K562 (cell line): ENCODE results near the gene WASF2. TPM values are rescaled to one million over a fixed set of nuclear protein-coding genes. Genes with fewer than 3 reads are reported as not detected.

ENCODE experiments used
- ATAC-seq: fragments of 200-7000 bp; cut with Tn5 transposase; 3 replicates; pipeline ENCODE4 v1.9.1; 2020; ENCODE audit warnings: moderate library complexity
- BruUV-seq: library from RNA; stranded (reverse); fragments of 400-500 nt; replicated peaks from 2 replicates; lab custom pipeline; 2021; lab: Mats Ljungman, UMichigan
- CTCF ChIA-PET: fragments of 300-600 bp; formaldehyde crosslinking; extraction: SDS; loops from one replicate; lab custom pipeline; 2021; ENCODE audit warnings: low intra/inter-chr PET ratio; lab: Yijun Ruan, JAX
- POLR2A ChIA-PET: fragments of 300-600, 350-650 bp; sonication (Branson Sonifier 250); formaldehyde crosslinking; extraction: SDS; loops from one replicate; lab custom pipeline; 2021; ENCODE audit warnings: antibody characterized with exemption, inconsistent platforms; lab: Yijun Ruan, JAX
- DNase-seq, 4 experiments: peaks; one replicate each; pipeline versions ENCODE4 v3.0.0 to v3.0.0-alpha.2; 2011 to 2018; ENCODE audit warnings: low spot score in 3 of 4, mixed read lengths in 3 of 4; ENCODE audit errors: extremely low read depth in 1 of 4
- FAIRE-seq: peaks from 2 replicates; lab custom pipeline; 2011; peaks lifted over from hg19 to GRCh38; lab: Jason Lieb, UNC
- H2AFZ ChIP-seq: 2 replicates; pipeline ENCODE4 v1.6.0; 2011; ENCODE audit warnings: low read depth, low read length, control low read depth, inconsistent platforms
- H3K27ac ChIP-seq: fragments of 200-600 bp; 3 replicates; pipeline ENCODE4 v1.8.0; 2011; ENCODE audit warnings: low read depth, mild to moderate bottlenecking, control low read depth, inconsistent platforms, low read length, moderate library complexity, mixed read lengths; ENCODE audit errors: extremely low read depth
- H3K27me3 ChIP-seq, 2 experiments: fragments of 300-600 bp in 1 of 2; 2 replicates in 1 of 2; 3 replicates in 1 of 2; pipeline versions ENCODE4 v1.6.0 to v1.8.0; 2011; ENCODE audit warnings: inconsistent platforms in 2 of 2, low read length in 2 of 2, mild to moderate bottlenecking in 1 of 2, mixed read lengths in 1 of 2, moderate library complexity in 1 of 2; ENCODE audit not compliant: control insufficient read depth in 2 of 2, insufficient read depth in 2 of 2
- H3K36me3 ChIP-seq: fragments of 300-600 bp; 3 replicates; pipeline ENCODE4 v1.8.0; 2011; ENCODE audit warnings: mild to moderate bottlenecking, low read length, inconsistent platforms; ENCODE audit not compliant: control insufficient read depth, insufficient read depth
- H3K4me1 ChIP-seq, 2 experiments: fragments of 200-600 bp in 1 of 2; replicated peaks in 1 of 2; 2 replicates in 1 of 2; 3 replicates in 1 of 2; pipeline versions ENCODE4 v1.5.1 to v1.8.0; 2011; ENCODE audit warnings: inconsistent platforms in 2 of 2, low read length in 2 of 2, mild to moderate bottlenecking in 1 of 2, mixed read lengths in 1 of 2, moderate library complexity in 1 of 2; ENCODE audit not compliant: control insufficient read depth in 2 of 2, insufficient read depth in 2 of 2
- H3K4me2 ChIP-seq: 2 replicates; pipeline ENCODE4 v1.6.1; 2011; ENCODE audit warnings: low read length, control low read depth, inconsistent platforms, mixed read lengths; ENCODE audit not compliant: insufficient read depth
- H3K4me3 ChIP-seq: fragments of 200-600 bp; sonication (generic), shearing (Covaris generic); 2 replicates; pipeline ENCODE4 v1.5.1; 2016; ENCODE audit warnings: control low read depth, inconsistent platforms
- H3K79me2 ChIP-seq: fragments of 200-600 bp; 3 replicates; pipeline ENCODE4 v1.8.0; 2011; ENCODE audit warnings: low read length, inconsistent platforms; ENCODE audit not compliant: control insufficient read depth, insufficient read depth
- H3K9ac ChIP-seq, 2 experiments: 2 replicates each; pipeline versions ENCODE4 v1.6.0 to v1.6.1; 2011; ENCODE audit warnings: low read depth in 2 of 2, low read length in 2 of 2, control low read depth in 1 of 2, inconsistent platforms in 1 of 2, mild to moderate bottlenecking in 1 of 2, mixed read lengths in 1 of 2; ENCODE audit not compliant: insufficient read depth in 1 of 2
- H3K9me1 ChIP-seq: one replicate; pipeline ENCODE4 v1.6.0; 2011; ENCODE audit warnings: inconsistent platforms, mild to moderate bottlenecking, low read length, moderate library complexity; ENCODE audit not compliant: control insufficient read depth, insufficient read depth
- H3K9me3 ChIP-seq: replicated peaks from 2 replicates; pipeline ENCODE4 v1.5.1; 2011; ENCODE audit warnings: low read depth, low read length, inconsistent platforms; ENCODE audit not compliant: control insufficient read depth, insufficient read depth
- H4K20me1 ChIP-seq: replicated peaks from 2 replicates; pipeline ENCODE4 v1.6.1; 2011; ENCODE audit warnings: low read length, inconsistent platforms, mixed read lengths; ENCODE audit not compliant: control insufficient read depth, insufficient read depth
- CLOCK ChIP-seq: fragments of 250-450 bp; sonication (Bioruptor Pico); IDR thresholded peaks from 2 replicates; pipeline ENCODE4 v1.4.0; 2020; ENCODE audit warnings: mild to moderate bottlenecking, moderate library complexity, borderline replicate concordance
- NELFE ChIP-seq: IDR thresholded peaks from 2 replicates; pipeline ENCODE4 v1.6.1; 2011; ENCODE audit warnings: mild to moderate bottlenecking; ENCODE audit not compliant: insufficient read depth, insufficient read length
- PATZ1 ChIP-seq: fragments of 250-450 bp; sonication (Bioruptor Pico); IDR thresholded peaks from 2 replicates; pipeline ENCODE4 v1.5.0; 2020; ENCODE audit warnings: mild to moderate bottlenecking, borderline replicate concordance
- RBM22 ChIP-seq: fragments of 200-400 bp; formaldehyde crosslinking; IDR thresholded peaks from 2 replicates; pipeline ENCODE4 v1.6.1; 2018; ENCODE audit warnings: low read length, low read depth; ENCODE audit not compliant: poor library complexity, severe bottlenecking
- SAFB ChIP-seq: fragments of 200-400 bp; formaldehyde crosslinking; IDR thresholded peaks from 2 replicates; pipeline ENCODE4 v1.6.1; 2017; ENCODE audit warnings: low read depth, low read length, borderline replicate concordance
- SFPQ ChIP-seq: fragments of 200-400 bp; formaldehyde crosslinking; IDR thresholded peaks from 2 replicates; pipeline ENCODE4 v1.6.1; 2017; ENCODE audit warnings: mild to moderate bottlenecking, low read depth, low read length, moderate library complexity
- SMAD3 ChIP-seq: fragments of 450-650 bp; formaldehyde crosslinking; conservative IDR thresholded peaks from 2 replicates; pipeline ENCODE4 v1.4.0; 2020; ENCODE audit warnings: mild to moderate bottlenecking
- ZBTB43 ChIP-seq: sonication (generic); formaldehyde crosslinking; IDR thresholded peaks from 2 replicates; pipeline ENCODE4 v1.8.0; 2023; ENCODE audit warnings: mild to moderate bottlenecking, missing genetic modification reagents
- ZNF224 ChIP-seq: sonication (generic); formaldehyde crosslinking; IDR thresholded peaks from 2 replicates; pipeline ENCODE4 v1.8.0; 2022; ENCODE audit warnings: mild to moderate bottlenecking, missing genetic modification reagents
- ZNF431 ChIP-seq: sonication (generic); formaldehyde crosslinking; IDR thresholded peaks from 2 replicates; pipeline ENCODE4 v1.8.0; 2022; ENCODE audit warnings: mild to moderate bottlenecking, missing genetic modification reagents
- ZNF76 ChIP-seq: fragments of 250-450 bp; sonication (Bioruptor Pico); IDR thresholded peaks from 2 replicates; pipeline ENCODE4 v1.4.0; 2020; ENCODE audit warnings: mild to moderate bottlenecking, moderate library complexity, borderline replicate concordance
- WGBS: fragments of 100-300 bp; shearing (Covaris generic); methylation state at CpG from one replicate; pipeline ENCODE4 v1.1.6; 2016; ENCODE audit warnings: low coverage, mixed read lengths; ENCODE audit not compliant: insufficient coverage; ENCODE audit errors: missing lambda C conversion rate; 5-methylcytosine and 5-hydroxymethylcytosine counted together
- in situ Hi-C: fragments of 300-500 bp; cut with MboI; formaldehyde crosslinking; loops from 4 replicates; pipeline ENCODE4 v1.15.0; 2018; ENCODE audit warnings: inconsistent platforms, mixed read lengths
- intact Hi-C: fragments of 100-400 bp; cut with micrococcal nuclease; formaldehyde crosslinking; loops from 2 replicates; pipeline ENCODE4 v1.14.2; 2022
- polyA plus RNA-seq, 8 experiments: library from polyadenylated mRNA; depleted of rRNA in 4 of 8; stranded (reverse) in 5 of 8; unstranded in 3 of 8; fragments of >200 nt; fragmentation: Nextera tagmentation in 2 of 8; fragmentation: Illumina TruSeq in 1 of 8; extraction: Ambion mirVana in 2 of 8; extraction: Trizol in 1 of 8; gene quantifications; 2 replicates each; pipeline versions ENCODE4 v1.2.1 to v1.2.3, GENCODE V29; 2011 to 2014; ENCODE audit warnings: inconsistent platforms in 1 of 8, missing spikeins in 1 of 8
- total RNA-seq, 7 experiments: library from RNA; depleted of rRNA in 6 of 7; stranded (reverse); fragments of >200 nt in 6 of 7; fragmentation: Illumina TruSeq in 2 of 7; extraction: Trizol in 2 of 7; gene quantifications; 2 replicates each; pipeline versions ENCODE4 v1.2.1 to v1.2.3, GENCODE V29; 2011 to 2021; ENCODE audit warnings: low replicate concordance in 1 of 7

The WASF2 gene
- total and polyA plus RNA-seq, 9 of the 15 experiments (the other 6 are each of a cell fraction or from before 2014, with no cell fraction given) = 8.2 to 163 (median 31.2) TPM

GRCh38 chr1:27491748-27492700, 2.1 kb upstream of the WASF2 start:
- no TSS peak for BruUV-seq
- H3K9ac ChIP-seq = peak overlapping the region in 1 of 2 experiments; percentile 61; a peak in 3 of 4 replicates
- no peak for TF ChIP-seq CLOCK (CRISPR knock-in tag)
- no peak for TF ChIP-seq ZBTB43
- TF ChIP-seq ZNF76 (CRISPR knock-in tag) = no peak
- no peak for TF ChIP-seq ZNF224 (CRISPR knock-in tag)
- no peak for TF ChIP-seq RBM22
- no peak for TF ChIP-seq NELFE
- no peak for TF ChIP-seq SMAD3 (CRISPR knock-in tag)
- TF ChIP-seq PATZ1 (CRISPR knock-in tag) = no peak
- TF ChIP-seq ZNF431 (CRISPR knock-in tag) = no peak
- no peak for TF ChIP-seq SAFB
- TF ChIP-seq SFPQ = no peak

More at GRCh38 chr1:27491748-27492700, 2.1 kb upstream of the WASF2 start:
- peaks cover 27% of the 10 kb centered on the region for H3K79me2 ChIP-seq
- POLR2A ChIA-PET = interaction anchor here (0.8 to 2.2 kb wide), 5 partner anchors 8 to 66 kb away, joined by 3 to 19 read pairs (median 4); no protein-coding TSS in a partner anchor
- peaks cover 9% of the 10 kb centered on the region for H4K20me1 ChIP-seq
- 60% methylated on average over 9 of the region's 9 CpGs for WGBS
- H3K9me3 ChIP-seq = no peaks in the 10 kb centered on the region
- CTCF ChIA-PET = no interaction called here
- intact Hi-C loops = loop anchor here (5.0 kb wide), 2 partner anchors 75 to 1025 kb away; no protein-coding TSS in a partner anchor
- ATAC-seq = no peak
- no peak overlapping the region for H3K4me2 ChIP-seq
- H2AFZ ChIP-seq = peak overlapping the region; percentile 78
- FAIRE-seq = no peak
- DNase-seq = no peak
- no peak overlapping the region for H3K4me3 ChIP-seq
- no peaks in the 10 kb centered on the region; the same call in 2 of the 3 replicates for H3K36me3 ChIP-seq
- H3K27ac ChIP-seq = 0 out of 3 replicates have a peak overlapping the region, but pooled peaks have one; percentile 2
- H3K27me3 ChIP-seq = no peaks in the 10 kb centered on the region
- in situ Hi-C loops = no loop called here
- H3K9me1 ChIP-seq = no peaks in the 10 kb centered on the region
- peaks cover 8 to 22% of the 10 kb centered on the region in 2 experiments; a peak in 4 of 5 replicates for H3K4me1 ChIP-seq
